ENCODE results near the gene CEND1. TPM values are rescaled to one million over a fixed set of nuclear protein-coding genes. Genes with fewer than 3 reads are reported as not detected.

The CEND1 gene
- total and polyA plus RNA-seq, 2 of the 13 experiments (the other 11 are each of a cell fraction or from before 2014, with no cell fraction given) = not detected

DNA sequence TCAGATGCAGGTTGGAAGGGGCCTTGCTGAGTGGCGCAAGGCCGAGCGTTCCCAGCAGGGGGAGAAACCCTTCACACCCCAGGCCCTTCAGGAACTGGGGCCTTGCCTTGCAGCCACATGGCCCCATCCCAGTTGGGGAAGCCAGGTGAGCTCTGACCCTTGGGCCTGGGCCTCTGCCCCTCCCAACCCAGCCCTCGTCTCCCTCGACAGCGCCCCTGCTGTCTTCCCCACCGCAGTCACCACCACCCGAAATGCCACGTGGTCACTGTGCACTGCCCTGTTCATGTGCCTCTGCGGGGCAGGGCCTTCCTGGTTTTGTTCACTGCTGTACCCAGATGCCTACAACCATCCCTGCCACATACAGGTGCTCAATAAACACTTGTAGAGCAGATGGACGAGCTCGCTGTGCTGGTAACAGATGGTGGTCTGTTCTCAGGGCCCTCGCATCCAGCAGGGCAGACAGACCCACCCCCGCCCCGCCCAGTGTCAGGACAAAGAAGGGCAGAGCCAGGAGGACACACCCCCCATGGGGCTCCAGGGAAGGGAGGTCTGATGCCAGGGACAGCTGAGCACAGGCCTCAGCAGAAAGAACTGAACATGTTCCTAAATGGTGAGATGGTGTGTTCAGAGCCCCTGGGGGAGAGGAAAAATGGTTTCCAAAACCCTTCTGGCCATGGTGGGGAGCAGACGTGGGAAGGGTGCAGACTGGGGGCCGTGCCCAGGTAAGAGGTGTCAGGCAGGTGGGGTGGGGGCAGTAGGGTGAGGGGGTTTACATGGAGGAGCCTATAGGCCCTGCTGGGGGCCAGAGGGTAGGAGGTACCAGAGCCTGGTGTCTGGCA is 48.8 kb upstream of the CEND1 start (continued):
- TF ChIP-seq, protein P1, sequence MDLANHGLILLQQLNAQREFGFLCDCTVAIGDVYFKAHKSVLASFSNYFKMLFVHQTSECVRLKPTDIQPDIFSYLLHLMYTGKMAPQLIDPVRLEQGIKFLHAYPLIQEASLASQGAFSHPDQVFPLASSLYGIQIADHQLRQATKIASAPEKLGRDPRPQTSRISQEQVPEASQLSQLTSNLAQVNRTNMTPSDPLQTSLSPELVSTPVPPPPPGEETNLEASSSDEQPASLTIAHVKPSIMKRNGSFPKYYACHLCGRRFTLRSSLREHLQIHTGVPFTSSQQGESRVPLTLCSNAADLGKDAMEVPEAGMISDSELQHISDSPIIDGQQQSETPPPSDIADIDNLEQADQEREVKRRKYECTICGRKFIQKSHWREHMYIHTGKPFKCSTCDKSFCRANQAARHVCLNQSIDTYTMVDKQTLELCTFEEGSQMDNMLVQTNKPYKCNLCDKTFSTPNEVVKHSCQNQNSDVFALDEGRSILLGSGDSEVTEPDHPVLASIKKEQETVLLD (CRISPR knock-in tag; IDR thresholded peaks at IDR 0.05; ENCODE audit: low read depth) = no peak
- TF ChIP-seq, protein P2, sequence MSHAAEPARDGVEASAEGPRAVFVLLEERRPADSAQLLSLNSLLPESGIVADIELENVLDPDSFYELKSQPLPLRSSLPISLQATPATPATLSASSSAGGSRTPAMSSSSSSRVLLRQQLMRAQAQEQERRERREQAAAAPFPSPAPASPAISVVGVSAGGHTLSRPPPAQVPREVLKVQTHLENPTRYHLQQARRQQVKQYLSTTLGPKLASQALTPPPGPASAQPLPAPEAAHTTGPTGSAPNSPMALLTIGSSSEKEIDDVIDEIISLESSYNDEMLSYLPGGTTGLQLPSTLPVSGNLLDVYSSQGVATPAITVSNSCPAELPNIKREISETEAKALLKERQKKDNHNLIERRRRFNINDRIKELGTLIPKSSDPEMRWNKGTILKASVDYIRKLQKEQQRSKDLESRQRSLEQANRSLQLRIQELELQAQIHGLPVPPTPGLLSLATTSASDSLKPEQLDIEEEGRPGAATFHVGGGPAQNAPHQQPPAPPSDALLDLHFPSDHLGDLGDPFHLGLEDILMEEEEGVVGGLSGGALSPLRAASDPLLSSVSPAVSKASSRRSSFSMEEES (CRISPR knock-in tag; IDR thresholded peaks at IDR 0.05) = peak; percentile 55; the same call in 1 of the 2 replicates
- no peak for TF ChIP-seq POLR2AphosphoS2 (IDR thresholded peaks at IDR 0.05; ENCODE audit: low read depth, low read length)
- TF ChIP-seq MBD4 (IDR thresholded peaks at IDR 0.05; ENCODE audit: borderline replicate concordance, low read length) = no peak
- TF ChIP-seq, protein P3, sequence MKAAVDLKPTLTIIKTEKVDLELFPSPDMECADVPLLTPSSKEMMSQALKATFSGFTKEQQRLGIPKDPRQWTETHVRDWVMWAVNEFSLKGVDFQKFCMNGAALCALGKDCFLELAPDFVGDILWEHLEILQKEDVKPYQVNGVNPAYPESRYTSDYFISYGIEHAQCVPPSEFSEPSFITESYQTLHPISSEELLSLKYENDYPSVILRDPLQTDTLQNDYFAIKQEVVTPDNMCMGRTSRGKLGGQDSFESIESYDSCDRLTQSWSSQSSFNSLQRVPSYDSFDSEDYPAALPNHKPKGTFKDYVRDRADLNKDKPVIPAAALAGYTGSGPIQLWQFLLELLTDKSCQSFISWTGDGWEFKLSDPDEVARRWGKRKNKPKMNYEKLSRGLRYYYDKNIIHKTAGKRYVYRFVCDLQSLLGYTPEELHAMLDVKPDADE (CRISPR knock-in tag; IDR thresholded peaks at IDR 0.05) = no peak
- no peak for TF ChIP-seq SSRP1 (CRISPR knock-in tag; IDR thresholded peaks at IDR 0.05)
- TF ChIP-seq SMARCE1 (IDR thresholded peaks at IDR 0.05; ENCODE audit: borderline replicate concordance) = no peak
- TF ChIP-seq PHF21A (CRISPR knock-in tag; IDR thresholded peaks at IDR 0.05) = peak; percentile 79
- peak; percentile 55; the same call in 1 of the 2 replicates for TF ChIP-seq ARNTL (CRISPR knock-in tag; IDR thresholded peaks at IDR 0.05)
- peak; percentile 73; the same call in 1 of the 2 replicates for TF ChIP-seq ZBTB7B (CRISPR knock-in tag; IDR thresholded peaks at IDR 0.05)
- TF ChIP-seq MIER2 (CRISPR knock-in tag; IDR thresholded peaks at IDR 0.05) = peak; percentile 77; the same call in 1 of the 2 replicates
- TF ChIP-seq BHLHE40 (IDR thresholded peaks at IDR 0.05; ENCODE audit: low read length) = no peak
- TF ChIP-seq ZNF234 (CRISPR knock-in tag; conservative IDR thresholded peaks at IDR 0.05) = no peak
- TF ChIP-seq, protein P4, sequence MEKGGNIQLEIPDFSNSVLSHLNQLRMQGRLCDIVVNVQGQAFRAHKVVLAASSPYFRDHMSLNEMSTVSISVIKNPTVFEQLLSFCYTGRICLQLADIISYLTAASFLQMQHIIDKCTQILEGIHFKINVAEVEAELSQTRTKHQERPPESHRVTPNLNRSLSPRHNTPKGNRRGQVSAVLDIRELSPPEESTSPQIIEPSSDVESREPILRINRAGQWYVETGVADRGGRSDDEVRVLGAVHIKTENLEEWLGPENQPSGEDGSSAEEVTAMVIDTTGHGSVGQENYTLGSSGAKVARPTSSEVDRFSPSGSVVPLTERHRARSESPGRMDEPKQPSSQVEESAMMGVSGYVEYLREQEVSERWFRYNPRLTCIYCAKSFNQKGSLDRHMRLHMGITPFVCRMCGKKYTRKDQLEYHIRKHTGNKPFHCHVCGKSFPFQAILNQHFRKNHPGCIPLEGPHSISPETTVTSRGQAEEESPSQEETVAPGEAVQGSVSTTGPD (CRISPR knock-in tag; IDR thresholded peaks at IDR 0.05) = no peak
- TF ChIP-seq, protein P5, sequence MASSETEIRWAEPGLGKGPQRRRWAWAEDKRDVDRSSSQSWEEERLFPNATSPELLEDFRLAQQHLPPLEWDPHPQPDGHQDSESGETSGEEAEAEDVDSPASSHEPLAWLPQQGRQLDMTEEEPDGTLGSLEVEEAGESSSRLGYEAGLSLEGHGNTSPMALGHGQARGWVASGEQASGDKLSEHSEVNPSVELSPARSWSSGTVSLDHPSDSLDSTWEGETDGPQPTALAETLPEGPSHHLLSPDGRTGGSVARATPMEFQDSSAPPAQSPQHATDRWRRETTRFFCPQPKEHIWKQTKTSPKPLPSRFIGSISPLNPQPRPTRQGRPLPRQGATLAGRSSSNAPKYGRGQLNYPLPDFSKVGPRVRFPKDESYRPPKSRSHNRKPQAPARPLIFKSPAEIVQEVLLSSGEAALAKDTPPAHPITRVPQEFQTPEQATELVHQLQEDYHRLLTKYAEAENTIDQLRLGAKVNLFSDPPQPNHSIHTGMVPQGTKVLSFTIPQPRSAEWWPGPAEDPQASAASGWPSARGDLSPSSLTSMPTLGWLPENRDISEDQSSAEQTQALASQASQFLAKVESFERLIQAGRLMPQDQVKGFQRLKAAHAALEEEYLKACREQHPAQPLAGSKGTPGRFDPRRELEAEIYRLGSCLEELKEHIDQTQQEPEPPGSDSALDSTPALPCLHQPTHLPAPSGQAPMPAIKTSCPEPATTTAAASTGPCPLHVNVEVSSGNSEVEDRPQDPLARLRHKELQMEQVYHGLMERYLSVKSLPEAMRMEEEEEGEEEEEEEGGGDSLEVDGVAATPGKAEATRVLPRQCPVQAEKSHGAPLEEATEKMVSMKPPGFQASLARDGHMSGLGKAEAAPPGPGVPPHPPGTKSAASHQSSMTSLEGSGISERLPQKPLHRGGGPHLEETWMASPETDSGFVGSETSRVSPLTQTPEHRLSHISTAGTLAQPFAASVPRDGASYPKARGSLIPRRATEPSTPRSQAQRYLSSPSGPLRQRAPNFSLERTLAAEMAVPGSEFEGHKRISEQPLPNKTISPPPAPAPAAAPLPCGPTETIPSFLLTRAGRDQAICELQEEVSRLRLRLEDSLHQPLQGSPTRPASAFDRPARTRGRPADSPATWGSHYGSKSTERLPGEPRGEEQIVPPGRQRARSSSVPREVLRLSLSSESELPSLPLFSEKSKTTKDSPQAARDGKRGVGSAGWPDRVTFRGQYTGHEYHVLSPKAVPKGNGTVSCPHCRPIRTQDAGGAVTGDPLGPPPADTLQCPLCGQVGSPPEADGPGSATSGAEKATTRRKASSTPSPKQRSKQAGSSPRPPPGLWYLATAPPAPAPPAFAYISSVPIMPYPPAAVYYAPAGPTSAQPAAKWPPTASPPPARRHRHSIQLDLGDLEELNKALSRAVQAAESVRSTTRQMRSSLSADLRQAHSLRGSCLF (CRISPR knock-in tag; IDR thresholded peaks at IDR 0.05; ENCODE audit: borderline replicate concordance) = no peak
- TF ChIP-seq EED (CRISPR knock-in tag; IDR thresholded peaks at IDR 0.05) = no peak
- TF ChIP-seq ZNF572 (CRISPR knock-in tag; IDR thresholded peaks at IDR 0.05) = 0 out of 2 replicates have a peak, but pooled peaks have one; percentile 63
- TF ChIP-seq ZFP90 (CRISPR knock-in tag; IDR thresholded peaks at IDR 0.05; ENCODE audit: borderline replicate concordance) = no peak

Measured in HepG2 (cell line).